ENCODE measurements around the gene CC2D1A.

GRCh38 chr19:13959962-13960862 is 54.2 kb downstream of the CC2D1A start:
- TF ChIP-seq ZC3H10 (CRISPR knock-in tag; IDR thresholded peaks at IDR 0.05) (no peak), PATZ1 (CRISPR knock-in tag; IDR thresholded peaks at IDR 0.05; ENCODE audit: borderline replicate concordance) (no peak), ZNF565 (CRISPR knock-in tag; conservative IDR thresholded peaks at IDR 0.05; ENCODE audit: low read depth) (no peak), BACH2 (CRISPR knock-in tag; IDR thresholded peaks at IDR 0.05; ENCODE audit: borderline replicate concordance) (no peak), CSDC2 (CRISPR knock-in tag; IDR thresholded peaks at IDR 0.05) (no peak), ZFP3 (CRISPR knock-in tag; IDR thresholded peaks at IDR 0.05) (no peak), TOX (CRISPR knock-in tag; IDR thresholded peaks at IDR 0.05; ENCODE audit: borderline replicate concordance) (no peak)
